HEK293 (cell line): Measurements from ENCODE around the gene CD8A.

Experiments
- ATF2 ChIP-seq: fragments of 450-650 bp; formaldehyde crosslinking; IDR thresholded peaks from 2 replicates; pipeline ENCODE4 v1.5.1; 2016; ENCODE audit warnings: missing biosample characterization, missing genetic modification characterization, low read depth
- CTCF ChIP-seq: fragments of 450-650 bp; formaldehyde crosslinking; IDR thresholded peaks from 2 replicates; pipeline ENCODE4 v1.5.1; 2016; ENCODE audit warnings: missing biosample characterization, missing genetic modification characterization
- ELK4 ChIP-seq: IDR thresholded peaks from 2 replicates; pipeline ENCODE4 v1.6.1; 2011; ENCODE audit warnings: mild to moderate bottlenecking, low read depth, low read length, borderline replicate concordance
- PBX3 ChIP-seq: sonication (generic); formaldehyde crosslinking; IDR thresholded peaks from 2 replicates; pipeline ENCODE4 v1.8.1; 2022; ENCODE audit warnings: mild to moderate bottlenecking, moderate library complexity, missing genetic modification reagents
- RBAK ChIP-seq: fragments of 450-650 bp; formaldehyde crosslinking; IDR thresholded peaks from 2 replicates; pipeline ENCODE4 v1.5.1; 2016; ENCODE audit warnings: missing biosample characterization, missing genetic modification characterization
- YY1 ChIP-seq: fragments of 450-650 bp; formaldehyde crosslinking; IDR thresholded peaks from 2 replicates; pipeline ENCODE4 v1.5.1; 2018; ENCODE audit warnings: missing biosample characterization, missing genetic modification characterization
- ZNF132 ChIP-seq: fragments of 450-650 bp; formaldehyde crosslinking; IDR thresholded peaks from 2 replicates; pipeline ENCODE4 v1.5.1; 2017; ENCODE audit warnings: missing biosample characterization, missing genetic modification characterization, borderline replicate concordance
- ZNF629 ChIP-seq: fragments of 450-650 bp; formaldehyde crosslinking; IDR thresholded peaks from 2 replicates; pipeline ENCODE4 v1.5.1; 2017; ENCODE audit warnings: missing biosample characterization, missing genetic modification characterization
- ZNF707 ChIP-seq: fragments of 450-650 bp; formaldehyde crosslinking; IDR thresholded peaks from 2 replicates; pipeline ENCODE4 v1.5.1; 2016; ENCODE audit warnings: missing biosample characterization, missing genetic modification characterization

GRCh38 chr2:86775338-86775737 is 15.4 kb downstream of the CD8A start:
- no peak for TF ChIP-seq CTCF (tag by site-specific recombination)
- no peak for TF ChIP-seq YY1 (tag by site-specific recombination)
- no peak for TF ChIP-seq ZNF629 (tag by site-specific recombination)
- no peak for TF ChIP-seq ELK4
- TF ChIP-seq ATF2 (tag by site-specific recombination), result no peak
- TF ChIP-seq PBX3 (CRISPR knock-in tag), result no peak
- no peak for TF ChIP-seq RBAK
- TF ChIP-seq ZNF132 (tag by site-specific recombination), result no peak
- TF ChIP-seq ZNF707 (tag by site-specific recombination), result no peak
